GM12878 (cell line): ENCODE results near the gene TPCN2. TPM values are rescaled to one million over a fixed set of nuclear protein-coding genes. Genes with fewer than 3 reads are reported as not detected.

Source experiments
- ATAC-seq: fragments of 200-7000 bp; cut with Tn5 transposase; 3 replicates; pipeline ENCODE4 v1.9.1; 2020; ENCODE audit warnings: mild to moderate bottlenecking, moderate library complexity
- BruUV-seq: library from RNA; stranded (reverse); fragments of 400-500 nt; replicated peaks from 2 replicates; lab custom pipeline; 2021; lab: Mats Ljungman, UMichigan
- CTCF ChIA-PET: fragments of 300-600 bp; sonication (Branson Sonifier 250); formaldehyde crosslinking; extraction: SDS; loops from one replicate; lab custom pipeline; 2021; ENCODE audit warnings: inconsistent platforms; lab: Yijun Ruan, JAX
- POLR2A ChIA-PET: fragments of 350-600 bp; formaldehyde crosslinking; extraction: SDS; loops from one replicate; lab custom pipeline; 2021; ENCODE audit warnings: inconsistent platforms; lab: Charles Lee
- RAD21 ChIA-PET: fragments of 300-600 bp; sonication (Branson Sonifier 250); formaldehyde crosslinking; loops from one replicate; lab custom pipeline; 2023; ENCODE audit warnings: antibody characterized with exemption; ENCODE audit not compliant: unreplicated experiment; lab: Charles Lee
- SMC1A ChIA-PET: fragments of 300-600 bp; sonication (Branson Sonifier 250); formaldehyde crosslinking; loops from one replicate; lab custom pipeline; 2023; ENCODE audit not compliant: unreplicated experiment, uncharacterized antibody; lab: Charles Lee
- DNase-seq: peaks from one replicate; pipeline ENCODE4 v3.0.0-alpha.2; 2011; ENCODE audit warnings: low read depth, low spot score
- FAIRE-seq: peaks from 3 replicates; lab custom pipeline; 2011; peaks lifted over from hg19 to GRCh38; lab: Jason Lieb, UNC
- H2AFZ ChIP-seq: 2 replicates; pipeline ENCODE4 v1.6.0; 2011; ENCODE audit warnings: low read depth, low read length, control low read depth; ENCODE audit not compliant: control insufficient read depth
- H3K27ac ChIP-seq: 2 replicates; pipeline ENCODE4 v1.5.1; 2011; ENCODE audit warnings: control low read depth; ENCODE audit not compliant: control insufficient read depth, insufficient read depth
- H3K27me3 ChIP-seq, 2 experiments: replicated peaks in 1 of 2; 2 replicates each; pipeline versions ENCODE4 v1.6.0 to v1.6.1; 2011; ENCODE audit warnings: low read length in 1 of 2; ENCODE audit not compliant: control insufficient read depth in 2 of 2, insufficient read depth in 2 of 2
- H3K36me3 ChIP-seq, 2 experiments: 2 replicates each; pipeline ENCODE4 v1.5.1; 2011; ENCODE audit warnings: low read length in 1 of 2; ENCODE audit not compliant: control insufficient read depth in 2 of 2, insufficient read depth in 2 of 2
- H3K4me1 ChIP-seq: 2 replicates; pipeline ENCODE4 v1.6.1; 2011; ENCODE audit warnings: mild to moderate bottlenecking, low read length, moderate library complexity, mixed read lengths; ENCODE audit not compliant: control insufficient read depth, insufficient read depth
- H3K4me2 ChIP-seq: 2 replicates; pipeline ENCODE4 v1.6.0; 2011; ENCODE audit warnings: control low read depth; ENCODE audit not compliant: control insufficient read depth, insufficient read depth
- H3K4me3 ChIP-seq: fragments of 200-600 bp; sonication (generic); 2 replicates; pipeline ENCODE4 v1.5.1; 2016
- H3K79me2 ChIP-seq: 2 replicates; pipeline ENCODE4 v1.6.0; 2011; ENCODE audit warnings: low read length; ENCODE audit not compliant: control insufficient read depth, insufficient read depth
- H3K9ac ChIP-seq: 2 replicates; pipeline ENCODE4 v1.8.0; 2011; ENCODE audit warnings: low read length, control low read depth, mixed read lengths; ENCODE audit not compliant: control insufficient read depth, insufficient read depth
- H3K9me3 ChIP-seq: replicated peaks from 3 replicates; pipeline ENCODE4 v1.5.1; 2011; ENCODE audit warnings: mild to moderate bottlenecking, low read length; ENCODE audit not compliant: control insufficient read depth, insufficient read depth
- H4K20me1 ChIP-seq: 2 replicates; pipeline ENCODE4 v1.6.0; 2011; ENCODE audit not compliant: control insufficient read depth, insufficient read depth
- ATF3 ChIP-seq: IDR thresholded peaks from 2 replicates; pipeline ENCODE4 v1.6.1; 2011; ENCODE audit warnings: low read depth, mild to moderate bottlenecking, low read length, moderate library complexity, borderline replicate concordance; ENCODE audit errors: extremely low read depth
- BACH1 ChIP-seq: fragments of 450-650 bp; IDR thresholded peaks from 2 replicates; pipeline ENCODE4 v1.6.1; 2017; ENCODE audit warnings: mild to moderate bottlenecking, borderline replicate concordance
- BRCA1 ChIP-seq: IDR thresholded peaks from 2 replicates; pipeline ENCODE4 v1.6.1; 2011; ENCODE audit warnings: low read depth, low read length, improper control_type of control experiment
- DPF2 ChIP-seq: fragments of 450-650 bp; IDR thresholded peaks from 2 replicates; pipeline ENCODE4 v1.6.1; 2017; ENCODE audit warnings: mild to moderate bottlenecking
- IRF3 ChIP-seq: fragments of 450-650 bp; IDR thresholded peaks from 2 replicates; pipeline ENCODE4 v1.6.1; 2014; ENCODE audit warnings: mild to moderate bottlenecking
- MYB ChIP-seq: fragments of 150-350 bp; IDR thresholded peaks from 2 replicates; pipeline ENCODE4 v1.6.1; 2014; ENCODE audit warnings: mild to moderate bottlenecking, low read depth, low read length, borderline replicate concordance
- SKIL ChIP-seq: fragments of 450-650 bp; IDR thresholded peaks from 2 replicates; pipeline ENCODE4 v1.6.1; 2017; ENCODE audit warnings: mild to moderate bottlenecking, low read depth, inconsistent platforms; ENCODE audit not compliant: poor library complexity, severe bottlenecking
- TARDBP ChIP-seq: IDR thresholded peaks from 2 replicates; pipeline ENCODE4 v1.6.1; 2016; ENCODE audit warnings: borderline replicate concordance
- ZBED1 ChIP-seq: IDR thresholded peaks from 2 replicates; pipeline ENCODE4 v1.6.1; 2016; ENCODE audit warnings: borderline replicate concordance
- whole genome bisulfite sequencing: methylation state at CpG from one replicate; pipeline ENCODE4 v1.1.6; 2016; ENCODE audit warnings: low lambda C conversion rate; ENCODE audit not compliant: insufficient replicate concordance, insufficient coverage; ENCODE audit errors: missing lambda C conversion rate; 5-methylcytosine and 5-hydroxymethylcytosine counted together
- in situ Hi-C: fragments of 300-500 bp; cut with MboI; formaldehyde crosslinking; loops from 9 replicates; pipeline ENCODE4 v1.14.3; 2018; ENCODE audit warnings: mixed read lengths
- intact Hi-C: fragments of 100-400 bp; cut with micrococcal nuclease; formaldehyde crosslinking; loops from one replicate; pipeline ENCODE4 v1.14.2; 2022; ENCODE audit not compliant: unreplicated experiment
- polyA plus RNA-seq, 11 experiments: library from polyadenylated mRNA; depleted of rRNA in 4 of 11; unstranded in 6 of 11; stranded (reverse) in 5 of 11; fragments of >200 nt; fragmentation: Nextera tagmentation in 4 of 11; fragmentation: Illumina TruSeq in 1 of 11; extraction: Ambion mirVana in 4 of 11; extraction: Trizol in 1 of 11; gene quantifications; 1 replicate in 1 of 11; 2 replicates in 10 of 11; pipeline versions ENCODE4 v1.2.1 to v1.2.3, GENCODE V29; 2011 to 2016; ENCODE audit warnings: inconsistent platforms in 2 of 11, missing spikeins in 2 of 11, low read depth in 1 of 11
- total RNA-seq, 4 experiments: library from RNA; depleted of rRNA in 3 of 4; stranded (reverse); fragments of >200 nt in 3 of 4; fragmentation: Illumina TruSeq in 1 of 4; extraction: Trizol in 1 of 4; gene quantifications; 2 replicates each; pipeline versions ENCODE4 v1.2.1 to v1.2.3, GENCODE V29; 2013 to 2021

Gene TPCN2
- total and polyA plus RNA-seq, 10 of the 15 experiments (the other 5 are each of a cell fraction or from before 2014, with no cell fraction given) = 1.7 to 18.4 (median 8.4) TPM

GRCh38 chr11:69115586-69116560 lies 67.1 kb downstream of the TPCN2 start (continued):
- TF ChIP-seq IRF3 (no peak), SKIL (no peak)

GRCh38 chr11:69116671-69117070 lies 67.9 kb downstream of the TPCN2 start:
- in situ Hi-C loops = no loop called here
- 24% methylated on average over 10 of the region's 10 CpGs for WGBS

More at GRCh38 chr11:69116671-69117070, 67.9 kb downstream of the TPCN2 start:
- no peak overlapping the region for H2AFZ ChIP-seq
- POLR2A ChIA-PET = no interaction called here
- no peak overlapping the region for H3K4me2 ChIP-seq
- H3K4me3 ChIP-seq = no peak overlapping the region
- intact Hi-C loops = no loop called here
- H4K20me1 ChIP-seq = no peaks in the 10 kb centered on the region
- no peaks in the 10 kb centered on the region; a peak in 1 of 4 replicates for H3K27me3 ChIP-seq
- RAD21 ChIA-PET = no interaction called here
- H3K9ac ChIP-seq = no peak overlapping the region
- no peak for DNase-seq
- no peaks in the 10 kb centered on the region; the same call in 2 of the 3 replicates for H3K9me3 ChIP-seq
- no TSS peak for BruUV-seq
- ATAC-seq = no peak
- H3K79me2 ChIP-seq = no peaks in the 10 kb centered on the region
- H3K36me3 ChIP-seq = no peaks in the 10 kb centered on the region
- SMC1A ChIA-PET = no interaction called here
- H3K4me1 ChIP-seq = no peaks in the 10 kb centered on the region
- CTCF ChIA-PET = no interaction called here
- TF ChIP-seq DPF2 (no peak), BRCA1 (no peak), TARDBP (no peak), MYB (no peak), ZBED1 (no peak), BACH1 (no peak), ATF3 (no peak)
- no peak for FAIRE-seq
- H3K27ac ChIP-seq = no peak overlapping the region
